ENCODE measurements around the gene SORL1-AS1.

SORL1-AS1 gene

GRCh38 chr11:121445071-121445768 is 7.5 kb downstream of the SORL1-AS1 start:
- H3K4ac ChIP-seq (ENCODE audit: low read depth, low read length), result no peak overlapping the region
- no peaks in the 10 kb centered on the region for H4K20me1 ChIP-seq (ENCODE audit: insufficient read depth, low read length)
- no peak overlapping the region for H3K18ac ChIP-seq (ENCODE audit: low read depth, low read length)
- no peak for ATAC-seq (ENCODE audit: low read depth)
- no peak overlapping the region for H3K56ac ChIP-seq (ENCODE audit: extremely low read depth, insufficient read depth, low read length)
- H3K9ac ChIP-seq (ENCODE audit: low read depth, low read length), result no peak overlapping the region
- 72% methylated on average over 5 of the region's 14 CpGs; no CpG with 5 or more reads in 1 of the 2 experiments for WGBS, 2 experiments (ENCODE audit: extremely low coverage in 2 of 2, insufficient read length in 1 of 2)
- no peak overlapping the region for H2AK5ac ChIP-seq (ENCODE audit: low read depth, low read length)
- no peaks in the 10 kb centered on the region for H3K9me3 ChIP-seq (ENCODE audit: control insufficient read depth, insufficient read depth, low read length)
- H3K23ac ChIP-seq (ENCODE audit: low read depth, low read length), result no peak overlapping the region
- intact Hi-C loops (cut with micrococcal nuclease), result no loop called here
- H3K27ac ChIP-seq (ENCODE audit: insufficient read depth, low read length), result no peak overlapping the region
- no peak for TF ChIP-seq POLR2A (IDR thresholded peaks at IDR 0.05; ENCODE audit: low read depth, low read length)
- no peak for TF ChIP-seq CEBPB (IDR thresholded peaks at IDR 0.05; ENCODE audit: low read depth, low read length)
- no peak for TF ChIP-seq RAD21 (IDR thresholded peaks at IDR 0.05; ENCODE audit: low read length)
- TF ChIP-seq MAZ (IDR thresholded peaks at IDR 0.05; ENCODE audit: borderline replicate concordance, low read depth, low read length), result no peak
- no peak for TF ChIP-seq CHD1 (IDR thresholded peaks at IDR 0.05; ENCODE audit: low read depth, low read length)
- TF ChIP-seq SMC3 (IDR thresholded peaks at IDR 0.05; ENCODE audit: low read depth, low read length), result no peak
- no peaks in the 10 kb centered on the region for H3K9me1 ChIP-seq (ENCODE audit: insufficient read depth, low read length)
- no peak overlapping the region for H4K5ac ChIP-seq (ENCODE audit: low read depth, low read length)
- H2BK15ac ChIP-seq (ENCODE audit: low read depth, low read length), result no peak overlapping the region
- no peak overlapping the region for H2BK5ac ChIP-seq (ENCODE audit: low read depth, low read length, poor library complexity, severe bottlenecking)
- POLR2A ChIA-PET (ENCODE audit: unreplicated experiment), result no interaction called here
- no peak overlapping the region for H3K4me2 ChIP-seq (ENCODE audit: low read depth, low read length)
- no peak overlapping the region for H2BK20ac ChIP-seq (ENCODE audit: low read depth, low read length)
- no peak overlapping the region for H3K14ac ChIP-seq (replicated peaks; ENCODE audit: low read depth, low read length)
- H3K36me3 ChIP-seq (ENCODE audit: control insufficient read depth, insufficient read depth, low read length), result no peaks in the 10 kb centered on the region
- no peak overlapping the region for H4K91ac ChIP-seq (ENCODE audit: insufficient read depth, low read depth, low read length)
- H3K4me3 ChIP-seq (ENCODE audit: insufficient read depth, low read depth, low read length), result no peak overlapping the region
- H3K79me1 ChIP-seq (ENCODE audit: low read depth in 1 of 2, low read length in 2 of 2), result no peaks in the 10 kb centered on the region
- no TSS peak for BruUV-seq (replicated peaks)
- H2AFZ ChIP-seq (replicated peaks; ENCODE audit: low read length, poor library complexity), result no peak overlapping the region
- CTCF ChIA-PET, result no interaction called here
- in situ Hi-C loops (cut with MboI; ENCODE audit: low sequenced_read_pairs), result no loop called here
- H4K8ac ChIP-seq (ENCODE audit: low read depth in 2 of 2, low read length in 2 of 2), result no peak overlapping the region
- no peak for DNase-seq
- no peak overlapping the region for H2BK120ac ChIP-seq (ENCODE audit: low read depth, low read length)
- dilution Hi-C loops (cut with HindIII; ENCODE audit: low sequenced_read_pairs, unreplicated experiment), result no loop called here
- no peaks in the 10 kb centered on the region; the same call in 1 of the 2 replicates for H3K4me1 ChIP-seq (ENCODE audit: control insufficient read depth, insufficient read depth, low read length)
- peaks cover 16% of the 10 kb centered on the region for H3K27me3 ChIP-seq (ENCODE audit: control insufficient read depth, insufficient read depth, low read length)
- no peak overlapping the region for H2AK9ac ChIP-seq (replicated peaks; ENCODE audit: low read depth, low read length, poor library complexity)

Data from IMR-90 (cell line).